ENCODE measurements around the gene DBH.

DBH gene

DNA sequence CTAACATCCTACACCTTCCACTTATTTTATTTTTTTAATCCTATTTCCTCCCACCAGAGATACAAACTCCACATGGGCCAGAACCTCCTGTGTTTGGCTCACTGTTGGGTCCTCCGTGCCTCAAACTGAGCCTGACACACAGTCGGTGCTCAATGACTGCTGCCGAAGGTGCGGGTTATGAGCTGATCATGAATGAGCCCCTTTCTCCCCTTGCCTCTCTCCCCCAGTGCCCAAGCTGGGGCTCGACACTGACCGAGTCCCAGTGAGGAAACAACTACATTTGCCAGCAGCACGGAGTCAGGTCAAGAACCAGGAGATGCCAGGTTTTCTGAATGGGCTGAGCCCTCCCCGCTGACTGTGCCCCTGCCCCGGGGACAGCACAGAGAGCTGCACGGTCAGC lies 57.0 kb downstream of the DBH start:
- no peak for DNase-seq (ENCODE audit: low read depth, low spot score)
- TF ChIP-seq POLR2AphosphoS5 (IDR thresholded peaks at IDR 0.05; ENCODE audit: borderline replicate concordance, low read depth, low read length): no peak
- no peak for TF ChIP-seq FOXP2 (optimal IDR thresholded peaks at IDR 0.05; ENCODE audit: control extremely low read depth, extremely low read length, insufficient read depth)
- no peak for TF ChIP-seq EZH2 (IDR thresholded peaks at IDR 0.05)
- no peak overlapping the region for H3K9ac ChIP-seq (ENCODE audit: insufficient read length)
- H3K9me3 ChIP-seq (ENCODE audit: low read depth, low read length): no peaks in the 10 kb centered on the region
- H3K36me3 ChIP-seq (ENCODE audit: insufficient read depth, low read length): no peaks in the 10 kb centered on the region
- H3K4me3 ChIP-seq: no peak overlapping the region
- no peak overlapping the region for H3K27ac ChIP-seq

DNA sequence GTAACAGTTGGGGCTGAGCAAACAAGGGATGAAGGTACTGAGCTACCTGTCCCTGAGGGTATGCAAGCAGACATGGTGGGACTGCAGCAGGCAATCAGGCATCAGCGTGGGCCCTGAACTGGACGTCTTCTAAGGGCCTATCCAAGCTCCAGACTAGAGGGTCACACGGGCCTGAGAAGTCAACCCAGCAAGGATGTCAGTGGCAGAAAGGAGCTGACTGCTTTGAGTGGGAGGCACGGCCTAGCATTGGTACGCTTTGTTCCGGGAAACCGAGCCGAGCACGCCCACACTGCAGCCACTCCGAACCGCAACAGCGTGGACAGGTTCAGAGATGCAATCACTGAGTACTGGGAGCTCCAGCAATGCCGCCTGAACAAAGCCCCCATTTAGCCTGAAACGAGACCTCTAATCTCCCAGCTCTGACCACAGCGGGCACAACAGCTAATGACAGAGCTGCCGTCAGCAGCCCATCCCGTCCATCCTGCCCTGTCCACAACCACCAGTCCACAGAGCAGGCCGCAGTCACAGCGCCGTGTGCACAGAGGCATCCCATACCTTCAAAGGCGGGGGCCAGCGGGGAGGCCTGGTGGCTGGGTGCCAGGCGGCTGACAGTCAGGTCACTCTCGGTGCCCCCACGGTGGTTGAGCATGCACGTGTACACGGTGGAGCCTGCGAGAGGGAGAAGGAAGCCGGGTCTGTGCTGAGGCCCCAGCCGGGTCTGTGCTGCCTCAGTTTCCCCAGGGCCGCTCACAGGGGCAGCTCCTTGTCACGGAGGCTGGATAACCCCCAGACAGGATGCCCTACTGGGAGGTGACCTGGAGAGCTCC lies 57.8 kb downstream of the DBH start:
- Histone ChIP-seq H3K9ac (ENCODE audit: insufficient read length) (no peak overlapping the region), H3K9me3 (ENCODE audit: low read depth, low read length) (no peaks in the 10 kb centered on the region), H3K4me3 (no peak overlapping the region), H3K27ac (no peak overlapping the region), H3K36me3 (ENCODE audit: insufficient read depth, low read length) (no peaks in the 10 kb centered on the region)
- TF ChIP-seq POLR2AphosphoS5 (IDR thresholded peaks at IDR 0.05; ENCODE audit: borderline replicate concordance, low read depth, low read length): no peak
- no peak for TF ChIP-seq FOXP2 (optimal IDR thresholded peaks at IDR 0.05; ENCODE audit: control extremely low read depth, extremely low read length, insufficient read depth)
- TF ChIP-seq EZH2 (IDR thresholded peaks at IDR 0.05): no peak
- no peak for DNase-seq (ENCODE audit: low read depth, low spot score)

DNA sequence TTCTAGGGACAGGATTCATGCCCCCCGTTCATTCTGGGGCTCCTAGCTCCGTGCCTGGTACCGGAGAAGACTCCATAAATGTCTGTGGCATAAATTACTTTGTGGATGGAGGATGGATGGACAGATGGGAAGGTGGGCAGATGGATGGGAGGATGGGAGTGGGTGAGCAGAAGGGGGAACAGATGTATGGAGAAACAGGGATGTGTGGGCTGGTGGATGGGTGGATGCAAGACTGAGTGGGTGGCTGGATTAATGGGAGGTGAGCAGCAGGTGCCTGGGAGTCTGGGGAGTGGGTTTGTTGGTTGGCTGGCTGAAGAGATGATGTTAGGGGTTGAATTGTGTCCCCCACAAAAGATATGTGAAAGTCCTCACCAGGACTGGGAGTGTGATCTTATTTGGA lies 58.5 kb downstream of the DBH start:
- Histone ChIP-seq H3K4me3 (no peak overlapping the region), H3K9ac (ENCODE audit: insufficient read length) (no peak overlapping the region), H3K36me3 (ENCODE audit: insufficient read depth, low read length) (no peaks in the 10 kb centered on the region), H3K27ac (no peak overlapping the region), H3K9me3 (ENCODE audit: low read depth, low read length) (no peaks in the 10 kb centered on the region)
- DNase-seq (ENCODE audit: low read depth, low spot score): no peak
- TF ChIP-seq FOXP2 (optimal IDR thresholded peaks at IDR 0.05; ENCODE audit: control extremely low read depth, extremely low read length, insufficient read depth): no peak
- no peak for TF ChIP-seq POLR2AphosphoS5 (IDR thresholded peaks at IDR 0.05; ENCODE audit: borderline replicate concordance, low read depth, low read length)
- no peak for TF ChIP-seq EZH2 (IDR thresholded peaks at IDR 0.05)

DNA sequence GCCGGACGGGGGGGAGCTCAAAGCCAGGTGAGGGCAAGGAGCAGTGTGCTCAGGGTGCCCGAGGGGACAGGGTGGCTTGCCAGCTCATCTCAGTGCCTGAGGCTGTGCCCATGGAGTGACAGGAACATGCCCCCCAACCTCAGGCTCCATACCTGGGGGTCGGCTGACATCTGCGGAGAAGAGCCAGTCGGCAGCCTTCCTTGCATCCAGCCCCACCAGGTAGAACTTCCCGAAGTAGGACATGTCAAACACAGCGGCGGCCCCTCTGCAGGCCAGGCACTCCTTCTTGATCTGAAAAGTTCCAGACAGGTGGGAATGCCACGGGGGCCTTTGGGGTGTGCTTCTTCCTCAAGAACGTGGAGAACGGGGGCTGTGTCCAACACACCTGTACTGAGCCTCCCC lies 59.9 kb downstream of the DBH start:
- H3K27ac ChIP-seq: no peak overlapping the region
- no peak for DNase-seq (ENCODE audit: low read depth, low spot score)
- H3K36me3 ChIP-seq (ENCODE audit: insufficient read depth, low read length): no peaks in the 10 kb centered on the region
- H3K4me3 ChIP-seq: no peak overlapping the region
- TF ChIP-seq EZH2 (IDR thresholded peaks at IDR 0.05) (no peak), POLR2AphosphoS5 (IDR thresholded peaks at IDR 0.05; ENCODE audit: borderline replicate concordance, low read depth, low read length) (no peak), FOXP2 (optimal IDR thresholded peaks at IDR 0.05; ENCODE audit: control extremely low read depth, extremely low read length, insufficient read depth) (no peak)
- H3K9me3 ChIP-seq (ENCODE audit: low read depth, low read length): no peaks in the 10 kb centered on the region
- no peak overlapping the region for H3K9ac ChIP-seq (ENCODE audit: insufficient read length)

DNA sequence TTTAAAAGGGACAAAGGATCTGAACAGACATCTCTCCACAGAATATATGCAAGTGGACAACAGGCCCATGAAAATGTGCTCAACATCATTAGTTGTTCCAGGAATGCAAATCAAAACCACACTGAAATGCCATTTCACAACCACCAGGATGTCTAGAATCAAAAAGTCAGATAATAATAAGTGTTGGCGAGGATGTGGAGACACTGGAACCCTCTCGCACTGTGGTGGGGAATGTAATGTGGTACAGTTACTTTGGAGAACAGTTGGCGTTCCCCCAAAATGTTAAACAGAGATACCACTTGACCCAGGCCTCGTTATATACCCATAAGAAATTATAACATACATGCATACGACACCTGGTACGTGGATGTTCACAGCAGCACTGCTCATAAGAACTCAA lies 63.4 kb downstream of the DBH start:
- Histone ChIP-seq H3K9ac (ENCODE audit: insufficient read length) (no peak overlapping the region), H3K27ac (no peak overlapping the region), H3K4me3 (no peak overlapping the region), H3K9me3 (ENCODE audit: low read depth, low read length) (no peaks in the 10 kb centered on the region), H3K36me3 (ENCODE audit: insufficient read depth, low read length) (no peaks in the 10 kb centered on the region)
- no peak for DNase-seq (ENCODE audit: low read depth, low spot score)
- TF ChIP-seq FOXP2 (optimal IDR thresholded peaks at IDR 0.05; ENCODE audit: control extremely low read depth, extremely low read length, insufficient read depth): no peak
- TF ChIP-seq POLR2AphosphoS5 (IDR thresholded peaks at IDR 0.05; ENCODE audit: borderline replicate concordance, low read depth, low read length): no peak
- TF ChIP-seq EZH2 (IDR thresholded peaks at IDR 0.05): no peak

DNA sequence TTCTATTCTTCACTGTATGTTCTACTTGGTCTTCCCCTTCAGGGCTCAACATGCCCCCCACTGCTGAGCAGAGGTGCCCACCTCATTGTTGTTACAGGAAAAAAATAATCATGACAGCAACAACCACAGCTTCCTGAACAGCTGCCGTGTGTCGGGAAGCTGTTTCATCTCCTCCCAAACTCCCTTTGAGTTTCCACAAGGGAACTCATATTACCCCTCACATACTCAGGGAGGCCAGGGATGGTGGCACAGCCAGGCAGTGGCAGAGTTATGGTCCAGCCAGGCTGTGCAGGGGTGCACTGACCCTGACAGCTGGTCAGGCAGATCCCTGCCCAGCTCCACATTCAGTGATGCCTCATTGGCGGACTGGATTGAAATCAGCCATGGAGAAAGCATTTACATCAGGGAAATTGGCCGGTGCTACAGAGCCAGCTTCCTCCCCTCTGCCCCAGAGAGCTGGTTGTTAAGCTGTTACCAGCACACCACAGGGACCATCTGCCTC lies 64.7 kb downstream of the DBH start:
- no peak for DNase-seq (ENCODE audit: low read depth, low spot score)
- H3K36me3 ChIP-seq (ENCODE audit: insufficient read depth, low read length): no peaks in the 10 kb centered on the region
- no peak for TF ChIP-seq EZH2 (IDR thresholded peaks at IDR 0.05)
- TF ChIP-seq POLR2AphosphoS5 (IDR thresholded peaks at IDR 0.05; ENCODE audit: borderline replicate concordance, low read depth, low read length): no peak
- TF ChIP-seq FOXP2 (optimal IDR thresholded peaks at IDR 0.05; ENCODE audit: control extremely low read depth, extremely low read length, insufficient read depth): no peak
- no peak overlapping the region for H3K9ac ChIP-seq (ENCODE audit: insufficient read length)
- no peak overlapping the region for H3K4me3 ChIP-seq
- no peaks in the 10 kb centered on the region for H3K9me3 ChIP-seq (ENCODE audit: low read depth, low read length)
- H3K27ac ChIP-seq: no peak overlapping the region

DNA sequence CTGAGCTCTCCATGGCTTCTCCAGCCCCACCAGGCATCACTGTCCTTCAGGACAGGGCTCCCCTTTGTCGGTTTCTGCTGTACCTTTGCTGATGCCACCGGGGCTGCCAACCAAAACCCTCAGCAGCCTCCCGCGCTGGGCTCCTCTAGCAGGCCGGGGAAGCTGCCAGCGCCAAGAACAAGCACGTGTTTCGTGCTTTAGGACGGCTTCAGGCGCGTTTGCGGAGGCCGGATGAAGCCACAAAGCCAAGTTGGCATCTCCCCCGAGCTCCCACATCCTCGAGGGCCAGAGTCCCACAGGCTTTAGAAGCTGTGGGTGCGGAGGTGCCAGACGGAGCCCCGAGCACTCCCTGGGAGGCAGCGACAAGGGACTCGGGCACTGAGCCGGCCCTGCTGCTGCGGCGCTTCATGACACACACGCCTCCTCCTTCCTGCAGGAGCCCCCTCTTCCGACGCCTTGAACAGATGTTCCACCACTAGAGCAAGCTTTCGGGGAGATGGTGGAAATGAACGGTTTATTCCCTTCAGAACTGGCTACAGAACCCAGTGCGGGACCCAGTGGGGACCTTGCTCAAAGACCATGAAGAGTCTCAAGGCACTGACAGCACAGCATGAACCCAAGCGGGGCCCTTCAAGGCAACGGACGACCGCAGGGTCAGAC lies 65.3 kb downstream of the DBH start:
- no peak for DNase-seq (ENCODE audit: low read depth, low spot score)
- H3K9me3 ChIP-seq (ENCODE audit: low read depth, low read length): no peaks in the 10 kb centered on the region
- H3K4me3 ChIP-seq: no peak overlapping the region
- no peaks in the 10 kb centered on the region for H3K36me3 ChIP-seq (ENCODE audit: insufficient read depth, low read length)
- no peak overlapping the region for H3K9ac ChIP-seq (ENCODE audit: insufficient read length)
- H3K27ac ChIP-seq: no peak overlapping the region
- TF ChIP-seq FOXP2 (optimal IDR thresholded peaks at IDR 0.05; ENCODE audit: control extremely low read depth, extremely low read length, insufficient read depth): no peak

DNA sequence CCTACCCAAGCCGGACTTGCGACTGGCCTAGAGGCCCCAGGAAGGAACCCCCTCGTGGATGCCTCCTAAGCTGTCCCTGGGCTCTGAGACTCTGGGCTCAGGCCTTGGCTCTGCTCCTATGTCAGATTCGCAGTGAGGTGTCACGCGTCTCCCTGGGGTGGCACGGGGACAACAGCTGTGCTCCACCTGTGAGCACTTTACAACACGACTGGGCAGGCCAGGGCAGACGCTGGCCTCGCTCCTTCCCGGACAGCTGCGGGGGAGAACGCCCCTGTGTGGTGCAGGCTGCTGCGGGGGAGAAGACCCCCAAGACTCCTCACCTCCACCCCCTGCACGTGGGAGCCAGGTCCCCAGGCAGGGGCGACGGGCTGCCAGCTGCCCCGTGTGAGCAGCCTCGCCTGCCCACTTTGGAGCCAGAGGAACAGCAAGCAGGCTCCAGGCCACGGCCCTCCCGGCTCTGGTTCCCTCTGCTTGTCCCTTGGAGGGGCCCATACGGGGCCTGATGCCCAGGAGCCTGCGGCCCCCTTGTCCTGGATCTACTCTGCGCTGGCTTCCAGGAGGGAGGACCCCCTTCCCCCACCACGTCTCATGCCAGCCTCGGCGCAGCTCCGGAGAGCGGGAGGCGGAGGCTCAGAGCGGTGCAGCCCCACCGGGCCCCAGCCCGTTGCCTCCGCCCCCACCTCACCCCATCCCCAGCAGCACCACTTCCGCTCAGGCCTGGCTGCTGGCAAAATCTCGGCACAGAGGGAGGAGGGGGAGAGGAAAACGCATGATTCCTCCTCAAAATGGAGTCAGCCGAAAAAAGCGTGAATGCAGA lies 66.0 kb downstream of the DBH start:
- TF ChIP-seq POLR2AphosphoS5 (IDR thresholded peaks at IDR 0.05; ENCODE audit: borderline replicate concordance, low read depth, low read length) (0 out of 2 replicates have a peak, but pooled peaks have one; percentile 33), EZH2 (IDR thresholded peaks at IDR 0.05) (no peak), FOXP2 (optimal IDR thresholded peaks at IDR 0.05; ENCODE audit: control extremely low read depth, extremely low read length, insufficient read depth) (peak; percentile 35)
- Histone ChIP-seq H3K27ac (no peak overlapping the region), H3K9me3 (ENCODE audit: low read depth, low read length) (no peaks in the 10 kb centered on the region), H3K9ac (ENCODE audit: insufficient read length) (peak overlapping the region; percentile 48), H3K4me3 (peak overlapping the region; percentile 24; the same call in 1 of the 2 replicates), H3K36me3 (ENCODE audit: insufficient read depth, low read length) (no peaks in the 10 kb centered on the region)
- DNase-seq (ENCODE audit: low read depth, low spot score): no peak

Data from SK-N-MC (cell line).